Muscle of arm (tissue), 12 donors: ENCODE data around the gene MIB1. TPM values are rescaled to one million over a fixed set of nuclear protein-coding genes. Genes with fewer than 3 reads are reported as not detected.
"Not testable (repeated sequence)": the region's sequence is repeated elsewhere in the genome, so short reads cannot be mapped to it uniquely, and the experiment has no call there.

Experiments
- DNase-seq: peaks from one replicate; pipeline ENCODE4 v3.0.0-alpha.2; 2013
- polyA plus RNA-seq, 12 donors: library from polyadenylated mRNA; unstranded; fragments of 120-200 nt; gene quantifications; one replicate each; pipeline ENCODE4 v1.2.1, GENCODE V29; 2013; ENCODE audit not compliant: insufficient read length in 12 of 12

The MIB1 gene
- polyA plus RNA-seq, 12 donors, result 30.1 to 60.6 (median 44.3) TPM; not detected in 1

DNA sequence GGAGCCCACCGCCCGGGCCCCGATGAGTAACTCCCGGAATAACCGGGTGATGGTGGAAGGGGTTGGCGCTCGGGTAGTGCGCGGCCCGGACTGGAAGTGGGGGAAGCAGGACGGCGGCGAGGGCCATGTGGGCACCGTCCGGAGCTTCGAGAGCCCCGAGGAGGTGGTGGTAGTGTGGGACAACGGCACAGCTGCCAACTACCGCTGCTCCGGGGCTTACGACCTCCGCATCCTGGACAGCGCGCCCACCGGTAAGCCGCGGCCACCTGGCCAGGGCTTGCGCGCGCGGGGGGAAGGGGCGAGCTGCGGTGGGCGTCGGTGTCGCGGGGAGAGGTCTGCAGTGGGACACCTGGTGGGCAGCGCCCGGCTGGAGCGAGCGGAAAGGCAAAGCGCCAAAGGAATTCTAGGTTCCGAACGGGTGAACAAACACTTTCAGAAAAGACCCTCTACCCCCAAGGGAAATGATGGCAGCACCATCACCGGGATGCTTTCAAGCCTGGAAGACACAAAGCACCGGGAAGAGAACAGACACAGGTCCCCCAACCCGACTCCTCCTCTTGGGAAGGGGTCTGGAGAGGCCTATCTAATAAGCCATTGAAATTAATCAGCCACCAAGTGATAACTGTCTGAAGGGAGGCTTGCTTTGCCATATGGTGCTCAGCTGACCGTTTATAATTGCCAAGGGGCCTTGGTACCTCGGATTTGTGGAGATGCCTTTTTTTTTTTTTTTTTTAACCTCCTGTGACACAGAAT, 1.1 kb downstream of the MIB1 start:
- peak; percentile 26 for DNase-seq

DNA sequence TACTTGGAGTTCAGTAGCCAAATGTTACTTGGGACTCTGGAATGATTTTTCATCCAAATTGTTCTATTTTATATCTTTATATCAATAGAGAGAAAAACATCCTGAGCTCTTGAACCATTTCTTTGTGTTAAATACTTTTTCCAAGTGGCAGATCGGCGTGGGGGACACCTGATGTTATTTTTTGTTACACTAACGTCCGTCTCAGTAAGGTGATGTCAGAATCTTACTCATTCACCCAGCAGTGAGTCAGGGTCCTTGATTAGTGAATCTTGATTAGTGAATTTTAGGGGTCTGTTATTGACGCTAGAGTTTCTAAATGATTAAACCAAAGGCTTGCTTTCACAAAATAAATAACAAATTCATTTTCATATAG, 1.7 kb downstream of the MIB1 start:
- DNase-seq, result no peak

DNA sequence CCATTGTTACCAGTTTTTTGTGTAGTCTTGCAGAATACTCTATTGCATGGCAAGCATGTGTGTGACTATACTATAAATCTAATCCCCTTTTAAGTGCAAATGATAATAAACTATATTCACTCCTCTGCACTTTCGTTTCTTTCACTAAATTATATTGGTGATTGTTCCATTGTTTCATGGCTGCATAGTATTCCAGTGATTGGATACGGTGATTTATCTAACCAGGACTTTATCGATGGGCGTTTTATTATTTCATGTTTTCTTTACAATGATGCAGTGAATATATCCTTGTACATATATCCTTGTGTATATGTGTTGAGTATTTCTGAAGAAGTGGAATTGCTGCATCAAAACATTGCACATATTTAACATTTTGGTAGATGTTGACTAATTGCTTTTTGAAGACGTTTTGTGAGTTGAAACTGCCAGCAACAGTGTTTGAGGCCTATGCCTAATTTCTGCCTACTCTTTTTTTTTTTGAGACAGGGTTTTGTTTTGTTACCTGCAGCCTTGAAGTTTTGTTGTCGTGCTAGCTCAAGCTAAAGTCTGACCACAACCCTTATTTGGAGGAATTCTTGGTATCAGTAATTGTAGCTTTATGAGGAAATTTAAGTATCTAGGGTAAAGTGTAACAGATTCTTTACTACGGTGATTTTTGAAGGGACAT, 2.7 kb downstream of the MIB1 start:
- no peak for DNase-seq

DNA sequence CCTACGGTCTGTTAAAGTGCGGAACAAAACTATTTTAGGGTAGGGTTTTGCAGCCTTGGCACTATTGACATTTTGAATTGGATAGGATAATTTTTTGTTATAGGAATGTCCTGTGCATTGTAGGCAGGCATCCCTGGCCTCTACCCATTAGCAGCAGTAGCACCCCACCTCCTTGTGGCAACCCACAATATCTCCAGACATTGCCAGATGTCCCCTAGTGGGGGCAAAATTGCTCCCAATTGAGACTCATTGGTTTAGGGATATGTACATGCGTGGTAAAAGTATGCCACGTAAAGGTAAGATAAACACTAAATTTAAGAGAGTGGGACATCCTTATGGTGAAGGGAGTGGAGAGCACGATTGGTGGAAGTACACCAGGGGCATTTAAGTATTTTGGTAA, 4.6 kb downstream of the MIB1 start:
- no peak for DNase-seq

DNA sequence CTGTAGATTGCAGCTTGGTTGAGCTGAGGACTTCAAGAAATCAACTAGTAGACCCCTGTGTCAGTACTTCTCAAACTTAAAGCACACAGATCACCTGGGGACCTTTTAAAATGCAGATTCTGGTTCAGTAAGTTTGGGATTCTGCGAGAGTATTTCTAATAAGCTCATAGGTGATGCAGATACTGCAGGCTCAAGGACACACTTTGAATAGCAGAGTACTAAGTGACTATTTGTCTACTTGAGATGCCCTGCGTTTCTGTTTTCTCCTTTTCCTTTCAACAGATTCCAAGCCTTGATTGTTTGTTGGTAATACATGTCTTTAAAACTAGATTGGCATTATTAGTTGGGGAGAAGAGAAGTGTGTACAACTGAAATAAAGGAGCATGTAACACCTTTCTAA, 6.7 kb downstream of the MIB1 start:
- DNase-seq, result no peak

DNA sequence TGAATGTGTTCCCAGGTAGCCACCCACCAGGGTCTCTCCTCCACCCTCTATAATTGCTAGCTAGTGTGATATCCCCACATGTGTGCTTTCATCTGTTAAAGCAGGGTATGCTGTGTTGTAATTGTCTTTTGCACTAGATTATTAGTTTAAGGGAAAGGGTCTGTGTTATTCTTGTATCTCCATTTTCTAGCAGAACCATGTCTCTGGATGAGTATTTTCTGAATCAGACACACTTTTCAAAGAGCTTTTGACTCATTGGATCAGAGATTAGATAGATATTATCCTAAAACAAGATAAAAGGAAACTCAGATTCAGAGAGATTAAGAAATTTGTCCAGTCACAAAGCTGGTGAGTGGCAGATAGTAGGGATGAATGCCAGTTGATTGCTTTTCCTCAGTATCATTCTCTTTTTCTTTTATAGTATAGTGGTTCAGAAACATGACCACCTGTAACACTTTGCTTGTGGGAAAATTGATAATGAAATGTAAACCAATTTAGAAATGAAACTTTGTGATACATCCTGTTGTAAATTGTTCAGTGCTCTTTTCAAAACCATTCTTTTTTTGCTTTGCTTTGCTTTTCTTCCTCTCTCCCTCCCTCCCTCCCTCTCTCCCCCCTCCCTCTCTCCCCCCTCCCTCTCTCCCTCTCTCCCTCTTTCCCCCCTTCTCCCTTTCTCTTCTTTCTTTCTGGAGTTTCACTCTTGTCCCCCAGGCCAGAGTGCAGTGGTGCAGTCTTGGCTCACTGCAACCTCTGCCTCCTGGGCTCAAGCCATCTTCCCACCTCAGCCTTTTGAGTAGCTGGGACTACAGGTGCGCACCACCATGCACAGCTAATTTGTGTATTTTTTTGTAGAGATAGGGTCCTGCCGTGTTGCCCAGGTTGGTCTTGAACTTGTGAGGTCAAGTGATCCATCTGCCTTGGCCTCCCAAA, 7.4 kb downstream of the MIB1 start:
- DNase-seq, result no peak

DNA sequence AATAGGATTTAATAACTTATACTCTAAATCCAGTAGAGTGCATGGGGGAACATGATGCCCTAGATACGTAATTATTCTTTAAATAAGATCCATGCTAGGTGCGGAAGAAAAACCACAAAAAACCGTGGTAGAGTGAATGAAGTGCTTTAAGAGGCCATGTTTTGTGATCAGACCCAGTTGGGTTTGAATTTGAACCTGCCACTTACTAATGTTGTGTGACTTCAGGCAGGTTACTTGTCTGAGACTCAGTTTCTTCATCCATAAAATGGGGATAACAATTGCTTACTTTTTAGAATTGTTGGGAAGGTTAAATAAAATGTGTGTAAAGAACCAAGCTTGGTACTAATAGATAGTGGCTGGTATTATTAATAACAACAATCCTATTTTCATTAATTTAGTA, 17.2 kb downstream of the MIB1 start:
- no peak for DNase-seq

DNA sequence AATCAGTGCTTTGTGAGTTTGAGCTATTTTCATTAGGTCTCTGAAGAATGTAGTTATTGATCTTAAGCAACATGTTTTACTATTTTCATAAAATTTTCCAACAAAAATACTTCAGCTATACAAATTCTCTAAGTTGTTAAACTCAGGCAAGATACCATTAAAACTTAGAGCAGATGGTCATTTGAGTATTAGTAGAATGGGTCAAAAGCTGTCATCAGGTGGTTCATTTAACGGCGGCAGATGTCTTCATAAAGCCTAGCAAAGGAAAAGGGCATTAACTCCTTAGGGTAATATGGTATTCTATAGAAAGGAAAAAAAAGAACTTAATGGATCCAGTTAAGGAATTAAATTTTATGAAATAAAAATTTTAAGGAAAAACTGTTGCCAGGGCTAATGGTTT, 19.2 kb downstream of the MIB1 start:
- no peak for DNase-seq

DNA sequence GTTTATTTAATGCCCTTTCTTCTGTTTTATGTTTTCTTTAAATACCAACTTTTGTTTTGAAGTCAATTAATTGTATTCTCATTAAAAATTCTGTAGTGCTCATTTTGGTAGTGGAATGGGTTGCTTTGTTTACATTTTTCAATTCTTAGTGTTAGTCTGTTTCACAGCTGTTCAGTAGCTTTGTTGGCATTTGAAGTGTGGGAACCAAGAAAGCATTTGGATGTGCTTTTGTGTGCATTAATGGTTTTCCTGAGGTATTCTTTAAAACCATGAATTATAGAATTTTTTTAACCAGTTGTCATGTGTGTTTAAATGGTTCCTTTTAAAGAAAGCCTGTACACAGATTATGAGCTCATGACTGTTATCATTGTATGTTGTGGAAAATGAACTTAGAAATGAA, 19.7 kb downstream of the MIB1 start:
- peak; percentile 10 for DNase-seq

DNA sequence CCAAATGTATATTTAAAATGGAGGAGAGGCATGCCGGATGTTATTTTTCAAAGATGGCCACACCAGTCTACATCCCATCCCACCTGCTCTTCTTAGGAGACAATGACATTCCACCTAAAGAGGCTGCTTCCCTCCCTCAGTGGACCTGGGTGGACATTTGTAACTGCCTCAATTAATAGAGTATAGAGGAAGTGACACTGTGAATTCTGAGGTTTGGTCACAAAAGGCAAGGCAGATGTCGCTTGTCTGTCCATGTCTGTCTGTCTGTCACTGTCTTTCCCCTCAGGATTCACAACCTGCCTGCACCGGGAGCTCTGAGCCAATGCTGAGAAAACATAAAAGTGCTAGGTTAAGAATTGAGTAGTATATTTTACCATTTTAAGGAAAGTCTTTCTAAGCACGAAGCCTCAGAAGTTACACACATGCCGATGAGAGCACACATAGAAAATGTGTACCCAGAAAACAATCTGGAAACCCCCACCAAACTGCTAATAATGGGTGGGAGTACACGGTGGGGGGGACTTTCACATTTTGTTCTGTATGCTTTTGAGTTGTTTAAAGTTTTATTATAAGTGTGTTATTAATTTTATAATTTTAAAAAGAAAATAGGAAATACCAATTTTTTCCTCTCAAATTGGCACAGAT, 21.0 kb downstream of the MIB1 start:
- no peak for DNase-seq

DNA sequence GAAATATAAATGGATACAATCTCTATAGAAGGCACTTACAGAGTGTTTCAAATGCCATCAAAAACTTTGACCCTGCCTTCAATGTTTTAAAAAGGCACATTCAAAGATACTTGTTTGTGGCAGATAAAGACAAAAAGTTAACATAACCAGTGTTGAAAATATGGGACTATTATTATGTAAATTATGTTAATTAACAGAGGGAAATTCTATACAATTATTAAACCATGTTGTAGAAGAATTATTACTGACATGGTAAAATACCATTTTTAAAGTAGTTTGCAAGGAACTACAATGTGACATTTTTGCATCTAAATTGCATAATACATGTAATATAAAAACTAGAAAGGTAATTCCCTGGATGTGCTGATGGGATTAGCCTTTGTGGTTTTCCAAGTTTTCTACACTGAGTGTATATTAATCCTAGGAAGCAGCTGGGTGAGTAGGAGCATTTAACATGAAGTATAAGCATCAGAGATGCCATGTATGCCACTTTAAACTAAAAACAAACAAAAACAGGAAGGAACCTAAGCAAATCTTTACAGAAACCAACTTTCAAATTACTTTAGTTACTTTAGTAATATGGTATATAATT, 21.7 kb downstream of the MIB1 start:
- no peak for DNase-seq

DNA sequence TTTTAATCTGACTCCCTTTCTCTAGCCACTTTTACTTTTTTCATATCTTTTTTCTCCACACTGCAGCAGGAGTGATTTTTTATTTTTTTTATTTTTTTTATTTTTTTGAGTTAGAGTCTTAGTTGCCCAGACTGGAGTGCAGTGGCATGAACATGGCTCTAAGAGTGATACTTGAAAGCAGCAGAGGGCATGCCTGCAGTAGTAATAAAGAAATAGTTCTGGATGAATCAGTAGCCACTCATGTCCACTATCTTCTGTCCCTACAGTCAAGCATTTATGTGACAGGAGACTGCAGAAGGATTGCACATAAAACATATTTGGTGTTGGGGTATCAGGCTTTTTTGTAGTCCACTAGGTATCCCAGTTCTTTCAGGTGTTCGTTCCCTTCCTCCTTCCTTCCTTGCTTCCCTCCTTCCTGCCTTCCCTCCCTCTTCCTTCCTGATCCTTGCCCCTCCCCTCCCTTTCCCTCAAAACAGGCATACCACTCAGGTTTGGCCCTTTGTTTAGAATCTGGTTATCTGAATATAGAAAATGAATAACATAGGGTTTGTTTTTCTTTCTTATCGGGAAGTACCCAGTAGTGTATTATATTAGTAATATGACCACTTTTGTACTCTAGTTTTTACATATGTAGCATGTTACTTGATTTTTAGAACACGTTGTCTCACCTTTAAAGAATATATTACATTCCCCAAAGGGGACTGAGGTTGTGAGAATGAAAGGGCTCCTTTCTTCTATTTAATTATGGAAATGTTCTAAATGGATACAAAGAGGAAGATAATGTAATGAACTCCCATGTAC, 23.5 kb downstream of the MIB1 start:
- no peak for DNase-seq

DNA sequence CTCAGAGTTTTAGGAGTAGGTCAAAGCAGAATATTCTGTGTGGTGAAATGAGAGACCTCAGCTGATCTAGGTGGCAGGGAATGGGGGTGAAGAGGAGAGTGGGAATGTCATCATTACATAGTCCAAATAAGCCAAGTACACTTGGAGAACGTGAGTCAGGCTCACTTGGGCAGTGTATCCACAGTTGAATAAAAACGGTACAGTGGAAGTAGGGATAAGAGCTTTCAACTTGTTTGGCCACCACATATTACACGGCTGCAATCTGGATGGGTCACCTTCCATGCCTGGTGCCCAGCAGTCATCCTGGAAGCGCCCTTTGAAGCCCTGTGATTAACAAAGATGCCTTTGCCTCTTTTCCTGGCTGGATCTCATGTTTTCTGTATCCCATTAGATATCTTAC, 28.6 kb downstream of the MIB1 start:
- no peak for DNase-seq

DNA sequence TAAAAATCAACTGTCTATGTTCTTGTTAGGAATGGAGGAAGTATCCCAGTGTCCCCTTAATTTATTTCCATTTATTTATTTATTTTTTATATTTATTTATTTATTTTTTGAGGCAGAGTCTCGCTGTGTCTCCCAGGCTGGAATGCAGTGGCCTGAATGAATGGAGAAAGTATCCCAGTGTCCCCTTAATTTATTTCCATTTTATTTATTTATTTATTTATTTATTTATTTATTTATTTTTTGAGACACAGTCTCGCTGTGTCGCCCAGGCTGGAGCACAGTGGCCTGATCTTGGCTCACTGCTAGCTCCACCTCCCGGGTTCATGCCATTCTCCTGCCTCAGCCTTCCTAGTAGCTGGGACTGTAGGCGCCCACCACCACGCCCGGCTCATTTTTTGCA, 34.1 kb downstream of the MIB1 start:
- DNase-seq, result no peak

DNA sequence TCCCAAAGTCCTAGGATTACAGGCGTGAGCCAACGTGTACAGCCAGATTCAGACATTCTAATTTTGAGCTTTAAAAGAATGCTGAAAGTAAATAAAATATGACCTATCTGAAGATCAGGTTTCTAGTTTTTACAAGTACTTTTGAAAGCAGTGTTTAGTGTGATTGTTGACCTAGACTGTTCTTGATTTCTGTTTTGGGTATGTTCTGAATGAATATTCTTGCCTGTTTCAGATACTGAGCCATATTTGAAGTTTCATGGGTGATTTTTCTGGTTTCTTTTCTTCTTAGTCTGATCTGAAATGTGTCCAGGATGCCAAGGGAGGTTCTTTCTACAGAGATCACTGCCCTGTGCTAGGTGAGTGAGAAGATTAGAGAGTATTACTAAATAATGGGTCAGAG, 37.2 kb downstream of the MIB1 start:
- DNase-seq, result no peak

DNA sequence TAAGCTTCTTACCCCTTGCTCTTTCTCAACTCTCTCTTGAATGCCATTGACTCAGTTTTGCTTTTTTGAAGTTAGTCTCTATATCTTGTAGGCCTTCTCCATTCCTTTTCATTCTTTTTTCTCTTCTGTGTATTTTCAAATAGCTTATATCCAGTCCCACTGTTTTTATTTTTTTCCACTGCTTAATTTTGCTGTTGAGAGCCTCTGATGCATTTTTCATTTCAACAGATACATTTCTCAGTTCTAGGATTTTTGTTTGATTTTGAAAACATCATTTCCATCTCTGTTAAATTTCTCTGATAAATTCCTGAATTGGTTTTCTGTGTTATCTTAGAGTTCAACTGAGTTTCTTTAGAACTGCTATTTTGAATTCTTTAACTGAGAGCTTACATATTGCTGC, 45.9 kb downstream of the MIB1 start:
- no peak for DNase-seq

DNA sequence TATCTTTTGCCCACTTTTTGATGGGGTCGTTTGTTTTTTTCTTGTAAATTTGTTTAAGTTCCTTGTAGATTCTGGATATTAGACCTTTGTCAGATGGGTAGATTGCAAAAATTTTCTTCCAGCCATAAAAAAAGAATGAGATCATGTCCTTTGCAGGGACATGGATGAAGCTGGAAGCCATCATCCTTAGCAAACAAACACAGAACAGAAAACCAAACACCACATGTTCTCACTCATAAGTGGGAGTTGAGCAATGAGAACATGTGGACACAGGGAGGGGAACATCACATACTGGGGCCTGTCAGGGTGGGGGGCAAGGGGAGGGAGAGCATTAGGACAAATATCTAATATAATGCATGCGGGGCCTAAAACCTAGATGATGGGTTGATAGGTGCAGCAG, 55.5 kb downstream of the MIB1 start:
- not testable (repeated sequence) for DNase-seq

DNA sequence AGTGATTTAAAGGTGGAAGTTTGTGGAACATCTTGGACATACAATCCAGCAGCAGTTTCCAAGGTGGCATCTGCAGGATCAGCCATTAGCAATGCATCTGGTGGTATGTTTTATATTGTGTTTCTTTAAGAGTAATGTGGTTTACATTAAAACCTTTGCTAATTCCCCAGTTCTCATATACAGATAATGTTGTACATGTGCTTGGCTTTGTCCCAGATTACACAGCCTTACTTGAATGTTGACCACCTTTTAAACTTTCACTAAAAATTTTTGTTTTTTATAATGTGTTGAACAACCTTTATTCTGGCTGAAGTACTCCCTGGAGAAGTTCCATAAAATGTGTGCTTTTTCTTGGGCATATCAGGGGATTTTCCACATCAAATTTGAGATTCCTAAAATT, 57.5 kb downstream of the MIB1 start:
- DNase-seq, result peak; percentile 59

DNA sequence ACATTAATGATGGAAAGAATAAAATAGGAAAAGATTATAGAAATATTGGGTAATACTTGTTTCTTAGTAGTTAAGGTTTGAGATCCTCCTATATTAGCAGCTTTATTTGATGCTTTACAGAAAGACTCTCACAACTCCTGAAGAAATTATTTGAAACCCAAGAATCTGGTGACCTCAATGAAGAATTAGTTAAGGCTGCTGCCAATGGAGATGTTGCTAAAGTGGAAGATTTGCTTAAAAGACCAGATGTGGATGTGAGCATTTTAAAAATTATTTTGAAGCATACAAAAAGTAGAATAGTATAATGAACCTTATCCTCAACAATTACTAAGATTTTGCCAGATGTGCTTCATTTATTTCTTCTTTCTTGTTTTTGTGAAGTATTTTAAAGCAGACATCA, 59.1 kb downstream of the MIB1 start:
- DNase-seq, result no peak

DNA sequence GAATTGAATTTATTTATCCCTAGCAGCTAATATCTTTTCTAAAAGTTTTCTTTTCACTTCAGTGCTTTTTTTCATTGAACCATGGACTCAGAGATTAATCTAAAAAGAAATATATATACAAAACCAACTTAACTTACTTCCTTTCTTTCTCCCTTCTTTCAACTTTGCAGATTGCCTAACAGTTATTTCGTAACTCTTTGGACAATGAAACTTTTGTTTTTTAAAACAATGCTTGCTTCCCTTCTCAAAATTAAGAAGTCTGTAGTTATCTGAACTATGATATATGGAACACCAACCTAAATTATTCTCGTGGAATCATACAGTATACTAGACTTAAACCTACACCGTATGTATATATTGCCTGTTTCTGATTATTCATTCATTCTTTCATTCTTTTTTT, 62.9 kb downstream of the MIB1 start:
- no peak for DNase-seq

DNA sequence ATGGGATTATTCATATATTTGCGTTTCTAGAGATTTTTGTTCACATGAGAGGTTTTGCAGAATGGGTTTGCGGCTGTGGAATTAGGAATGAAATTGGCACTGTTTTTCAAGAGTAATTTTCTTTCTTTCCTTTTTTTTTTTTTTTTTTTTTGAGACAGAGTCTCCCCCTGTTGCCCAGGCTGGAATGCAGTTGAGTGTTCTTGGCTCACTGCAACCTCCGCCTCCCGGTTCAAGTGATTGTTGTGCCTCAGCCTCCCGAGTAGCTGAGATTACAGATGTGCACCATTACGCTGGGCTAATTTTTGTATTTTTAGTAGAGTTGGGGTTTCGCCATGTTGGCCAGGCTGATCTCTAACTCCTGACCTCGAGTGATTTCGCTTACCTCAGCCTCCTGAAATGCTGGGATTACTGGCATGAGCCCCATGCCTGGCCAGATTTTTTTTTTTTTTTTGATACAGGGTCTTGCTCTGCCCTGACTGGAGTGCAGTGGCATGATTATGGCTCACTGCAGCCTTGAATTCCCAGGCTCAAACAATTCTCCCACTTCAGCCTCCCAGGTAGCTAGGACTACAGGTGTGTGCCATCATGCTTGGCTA, 65.3 kb downstream of the MIB1 start:
- DNase-seq, result no peak
